Neural cell (in vitro differentiated cells): ENCODE data around the gene NHS. TPM values are rescaled to one million over a fixed set of nuclear protein-coding genes. Genes with fewer than 3 reads are reported as not detected.
A peak's percentile ranks its signal among the peaks of the same experiment; 100 is the strongest.

Experiments
- H2AFZ ChIP-seq: fragments of 200-600, 300-800 bp; sonication (generic), shearing (Covaris generic); 2 replicates; pipeline ENCODE4 v1.6.0; 2014; ENCODE audit warnings: low read depth, mild to moderate bottlenecking, antibody characterized with exemption, low read length, moderate library complexity
- H3F3A ChIP-seq: fragments of 200-600 bp; shearing (Covaris generic); 2 replicates; pipeline ENCODE4 v1.6.1; 2016; ENCODE audit warnings: mild to moderate bottlenecking, moderate library complexity, mixed read lengths, antibody characterized with exemption, low read length; ENCODE audit not compliant: insufficient read depth, poor library complexity, severe bottlenecking
- H3K27ac ChIP-seq: fragments of 200-600, 300-800 bp; sonication (generic), shearing (Covaris generic); 2 replicates; pipeline ENCODE4 v1.5.1; 2014; ENCODE audit warnings: mild to moderate bottlenecking, low read length, moderate library complexity
- H3K27me3 ChIP-seq: fragments of 300-800, 200-600 bp; sonication (generic), shearing (Covaris generic); 2 replicates; pipeline ENCODE4 v1.6.0; 2014; ENCODE audit warnings: mild to moderate bottlenecking, low read depth, low read length, moderate library complexity; ENCODE audit not compliant: insufficient read depth
- H3K36me3 ChIP-seq: fragments of 300-800, 200-600 bp; sonication (generic), shearing (Covaris generic); 2 replicates; pipeline ENCODE4 v1.5.1; 2014; ENCODE audit warnings: mild to moderate bottlenecking, antibody characterized with exemption, low read length, moderate library complexity; ENCODE audit not compliant: insufficient read depth
- H3K4me2 ChIP-seq: fragments of 300-800, 200-600 bp; sonication (generic), shearing (Covaris generic); 2 replicates; pipeline ENCODE4 v1.6.0; 2014; ENCODE audit warnings: mild to moderate bottlenecking, low read length
- H3K4me3 ChIP-seq: fragments of 300-800, 200-600 bp; sonication (generic), shearing (Covaris generic); 2 replicates; pipeline ENCODE4 v1.5.1; 2014; ENCODE audit warnings: mild to moderate bottlenecking, low read length, moderate library complexity
- H3K79me2 ChIP-seq: fragments of 200-600 bp; shearing (Covaris generic); replicated peaks from 2 replicates; pipeline ENCODE4 v1.6.0; 2014; ENCODE audit warnings: mild to moderate bottlenecking, low read length, moderate library complexity; ENCODE audit not compliant: insufficient read depth
- H3K9ac ChIP-seq: fragments of 300-800, 200-600 bp; sonication (generic), shearing (Covaris generic); 2 replicates; pipeline ENCODE4 v1.6.1; 2016; ENCODE audit warnings: mild to moderate bottlenecking, low read length, mixed read lengths
- H3K9me2 ChIP-seq: fragments of 200-600 bp; shearing (Covaris generic); 2 replicates; pipeline ENCODE4 v1.6.1; 2016; ENCODE audit warnings: mild to moderate bottlenecking, low read length, mixed read lengths; ENCODE audit not compliant: insufficient read depth
- H3K9me3 ChIP-seq: fragments of 200-600, 300-800 bp; sonication (generic), shearing (Covaris generic); 2 replicates; pipeline ENCODE4 v1.6.1; 2016; ENCODE audit warnings: mild to moderate bottlenecking, mixed run types, low read length, moderate library complexity, mixed read lengths
- H4K20me1 ChIP-seq: fragments of 200-600 bp; shearing (Covaris generic); 2 replicates; pipeline ENCODE4 v1.6.1; 2016; ENCODE audit warnings: mild to moderate bottlenecking, mixed run types; ENCODE audit not compliant: insufficient read depth
- CTCF ChIP-seq: fragments of 450-650 bp; IDR thresholded peaks from 2 replicates; pipeline ENCODE4 v1.5.1; 2014; ENCODE audit warnings: antibody characterized with exemption, mild to moderate bottlenecking, moderate library complexity; ENCODE audit not compliant: poor library complexity, severe bottlenecking
- EP300 ChIP-seq: fragments of 450-650 bp; conservative IDR thresholded peaks from 2 replicates; pipeline ENCODE4 v1.6.1; 2014; ENCODE audit warnings: antibody characterized with exemption, mild to moderate bottlenecking, moderate library complexity; ENCODE audit not compliant: poor library complexity, severe bottlenecking
- EZH2 ChIP-seq: fragments of 200-600, 300-800 bp; shearing (Covaris generic), sonication (generic); IDR thresholded peaks from 2 replicates; pipeline ENCODE4 v1.6.1; 2014; ENCODE audit warnings: antibody characterized with exemption, low read length, borderline replicate concordance, mild to moderate bottlenecking; ENCODE audit not compliant: insufficient read depth, poor library complexity, severe bottlenecking
- MXI1 ChIP-seq: fragments of 450-650 bp; conservative IDR thresholded peaks from 2 replicates; pipeline ENCODE4 v1.6.1; 2014; ENCODE audit warnings: antibody characterized with exemption, mild to moderate bottlenecking; ENCODE audit not compliant: poor library complexity, severe bottlenecking
- POLR2AphosphoS5 ChIP-seq: IDR thresholded peaks from 2 replicates; pipeline ENCODE4 v1.6.1; 2012
- RAD21 ChIP-seq: fragments of 450-650 bp; conservative IDR thresholded peaks from 2 replicates; pipeline ENCODE4 v1.6.1; 2014; ENCODE audit warnings: antibody characterized with exemption, mild to moderate bottlenecking, moderate library complexity
- REST ChIP-seq: IDR thresholded peaks from 2 replicates; pipeline ENCODE4 v1.6.1; 2012; ENCODE audit warnings: borderline replicate concordance
- SMC3 ChIP-seq: fragments of 450-650 bp; conservative IDR thresholded peaks from 2 replicates; pipeline ENCODE4 v1.6.1; 2014; ENCODE audit warnings: antibody characterized with exemption, mild to moderate bottlenecking, moderate library complexity; ENCODE audit not compliant: poor library complexity
- TAF1 ChIP-seq: IDR thresholded peaks from 2 replicates; pipeline ENCODE4 v1.6.1; 2012; ENCODE audit warnings: low read depth
- polyA plus RNA-seq: library from polyadenylated mRNA; depleted of rRNA; stranded (reverse); fragments of >200 nt; gene quantifications from 2 replicates; pipeline ENCODE4 v1.2.3, GENCODE V29; 2014

Gene NHS
- polyA plus RNA-seq, 1 donor from 2014 or later, result 1.9 TPM

DNA sequence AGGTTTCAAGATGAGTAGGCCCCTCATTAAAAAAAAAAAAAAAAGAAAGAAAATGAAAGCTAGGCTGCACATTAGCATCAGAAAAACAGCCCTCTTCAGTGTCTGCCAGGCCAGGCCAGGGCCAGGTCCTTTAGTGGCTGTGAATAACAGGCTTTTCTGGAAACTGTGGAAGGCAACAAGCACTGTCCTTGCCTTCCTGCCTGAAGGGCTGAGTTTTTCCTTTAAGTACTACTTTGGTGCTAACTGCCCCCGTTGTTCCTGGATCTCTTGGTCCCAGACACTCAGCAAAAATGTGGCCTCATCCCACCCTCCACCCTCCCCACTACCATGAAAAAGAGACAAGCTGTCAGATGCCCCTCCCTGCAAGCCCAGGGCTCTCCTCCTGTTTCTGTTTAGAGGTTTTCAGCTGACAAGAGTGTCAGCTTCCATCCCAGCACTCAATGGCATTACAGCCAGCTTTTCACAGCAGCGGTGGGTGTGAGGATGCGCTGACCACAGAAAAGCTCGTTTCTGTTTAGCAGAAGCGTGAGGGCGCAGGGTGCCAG, 174.2 kb downstream of the NHS start:
- Histone ChIP-seq H3F3A (no peaks in the 10 kb centered on the region), H3K9me3 (no peaks in the 10 kb centered on the region), H3K9ac (peak overlapping the region; percentile 16), H3K4me2 (no peak overlapping the region), H3K27me3 (no peaks in the 10 kb centered on the region), H2AFZ (no peak overlapping the region), H3K9me2 (no peaks in the 10 kb centered on the region), H3K36me3 (no peaks in the 10 kb centered on the region), H3K79me2 (no peaks in the 10 kb centered on the region), H3K27ac (peak overlapping the region; percentile 8), H4K20me1 (no peaks in the 10 kb centered on the region), H3K4me3 (peak overlapping the region; percentile 23)
- TF ChIP-seq SMC3 (no peak), RAD21 (no peak), EZH2 (no peak), REST (no peak), CTCF (no peak), TAF1 (no peak), POLR2AphosphoS5 (no peak), MXI1 (no peak), EP300 (no peak)

DNA sequence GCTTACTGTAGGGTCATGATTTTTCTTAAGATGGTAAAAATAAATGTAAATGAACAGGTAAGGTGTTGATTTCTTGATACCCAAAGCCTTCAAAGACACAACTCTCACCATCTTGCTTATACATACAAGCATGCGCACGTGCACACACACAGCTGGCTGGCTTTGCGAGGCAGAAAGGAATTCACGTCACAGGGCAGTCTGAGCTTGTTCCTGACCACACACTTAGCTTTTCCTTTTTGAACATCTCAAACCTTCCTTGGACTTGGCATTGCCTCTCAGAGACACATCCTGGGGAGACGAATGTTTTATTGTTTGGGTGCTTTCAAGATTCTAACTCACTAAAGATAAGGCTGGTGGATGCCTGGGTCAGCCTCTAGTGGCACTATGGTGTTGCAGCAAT, 175.0 kb downstream of the NHS start:
- H3K9ac ChIP-seq, result no peak overlapping the region
- no peak overlapping the region for H3K4me2 ChIP-seq
- H3K9me3 ChIP-seq, result no peaks in the 10 kb centered on the region
- no peaks in the 10 kb centered on the region for H3K79me2 ChIP-seq
- H2AFZ ChIP-seq, result no peak overlapping the region
- H3F3A ChIP-seq, result no peaks in the 10 kb centered on the region
- no peaks in the 10 kb centered on the region for H4K20me1 ChIP-seq
- H3K9me2 ChIP-seq, result no peaks in the 10 kb centered on the region
- H3K36me3 ChIP-seq, result no peaks in the 10 kb centered on the region
- H3K4me3 ChIP-seq, result no peak overlapping the region
- TF ChIP-seq EZH2, result no peak
- TF ChIP-seq REST, result no peak
- TF ChIP-seq TAF1, result no peak
- no peak for TF ChIP-seq CTCF
- TF ChIP-seq RAD21, result no peak
- no peak for TF ChIP-seq EP300
- no peak for TF ChIP-seq POLR2AphosphoS5
- TF ChIP-seq MXI1, result no peak
- no peak for TF ChIP-seq SMC3
- no peaks in the 10 kb centered on the region for H3K27me3 ChIP-seq
- H3K27ac ChIP-seq, result no peak overlapping the region
